ENCODE measurements around the gene LDOC1.
A peak's percentile ranks its signal among the peaks of the same experiment; 100 is the strongest.
"Not testable (repeated sequence)": the region's sequence is repeated elsewhere in the genome, so short reads cannot be mapped to it uniquely, and the experiment has no call there.

Gene LDOC1

GRCh38 chrX:141176586-141177451, at the start of gene LDOC1:
Gene LDOC1 (minus strand): TSS chrX:141177129. CDS start chrX:141177021, 108 bp downstream.
- DNase-seq = peak; percentile 79 to 90

GRCh38 chrX:141221611-141222010, 44.7 kb upstream of the LDOC1 start:
- DNase-seq = no peak

- DNase-seq = no peak
These were observed 43.5 kb upstream of the LDOC1 start for GRCh38 chrX:141220342-141221008.

GRCh38 chrX:141214196-141214595, 37.3 kb upstream of the LDOC1 start:
- DNase-seq = no peak

- no peak for DNase-seq
These were observed 25.0 kb upstream of the LDOC1 start for GRCh38 chrX:141201962-141202361.

GRCh38 chrX:141188573-141188972, 11.6 kb upstream of the LDOC1 start:
- not testable (repeated sequence) for DNase-seq

GRCh38 chrX:141185366-141185765, 8.4 kb upstream of the LDOC1 start:
- no peak for DNase-seq

GRCh38 chrX:141183000-141183399, 6.1 kb upstream of the LDOC1 start:
- no peak for DNase-seq

- DNase-seq = no peak
These were observed 3.9 kb upstream of the LDOC1 start for GRCh38 chrX:141180851-141181250.

GRCh38 chrX:141175786-141176185, 1.1 kb downstream of the LDOC1 start:
- no peak for DNase-seq

GRCh38 chrX:141164406-141164805, 12.5 kb downstream of the LDOC1 start:
- DNase-seq = no peak

GRCh38 chrX:141158084-141158483, 18.8 kb downstream of the LDOC1 start:
- no peak for DNase-seq

GRCh38 chrX:141155231-141155630, 21.7 kb downstream of the LDOC1 start:
- DNase-seq = not testable (repeated sequence)

- DNase-seq = no peak
These were observed 34.0 kb downstream of the LDOC1 start for GRCh38 chrX:141142946-141143345.

GRCh38 chrX:141133272-141133671, 43.7 kb downstream of the LDOC1 start:
- DNase-seq = no peak

GRCh38 chrX:141127146-141127545, 49.8 kb downstream of the LDOC1 start:
- DNase-seq = no peak
